HCT116 (cell line): ENCODE results near the gene NKPD1. TPM values are rescaled to one million over a fixed set of nuclear protein-coding genes. Genes with fewer than 3 reads are reported as not detected.

Experiments used
- ATAC-seq: fragments of 200-7000 bp; cut with Tn5 transposase; 2 replicates; pipeline ENCODE4 v1.9.1; 2020; ENCODE audit warnings: mild to moderate bottlenecking, moderate library complexity
- BruUV-seq: library from RNA; stranded (reverse); fragments of 400-500 nt; replicated peaks from 2 replicates; lab custom pipeline; 2021; lab: Mats Ljungman, UMichigan
- CTCF ChIA-PET: fragments of 300-600 bp; sonication (Branson Sonifier 250); formaldehyde crosslinking; loops from one replicate; lab custom pipeline; 2021; ENCODE audit warnings: antibody characterized with exemption; lab: Charles Lee
- POLR2A ChIA-PET: fragments of 300-600, 350-600 bp; sonication (Branson Sonifier 250); formaldehyde crosslinking; loops from one replicate; lab custom pipeline; 2021; ENCODE audit warnings: antibody characterized with exemption; lab: Charles Lee
- RAD21 ChIA-PET, 2 experiments: fragments of 300-600 bp; sonication (Branson Sonifier 250); formaldehyde crosslinking; loops; one replicate each; lab custom pipeline; 2023; ENCODE audit warnings: low total read pairs in 2 of 2; ENCODE audit not compliant: uncharacterized antibody in 2 of 2, unreplicated experiment in 2 of 2, low non-redundant PET in 1 of 2; lab: Charles Lee
- DNase-seq: peaks from one replicate; pipeline ENCODE4 v3.0.0-alpha.2; 2010; ENCODE audit warnings: low read depth, low spot score
- H2AFZ ChIP-seq: fragments of 200-600 bp; shearing (Covaris generic), sonication (generic); 2 replicates; pipeline ENCODE4 v1.6.1; 2017; ENCODE audit warnings: low read depth, mixed run types, mixed read lengths, antibody characterized with exemption, low read length; ENCODE audit not compliant: poor library complexity, severe bottlenecking
- H3K27ac ChIP-seq: 2 replicates; pipeline ENCODE4 v1.5.1; 2012; ENCODE audit warnings: low read depth, low read length
- H3K27me3 ChIP-seq: fragments of 200-600 bp; sonication (generic); 2 replicates; pipeline ENCODE4 v1.6.1; 2016; ENCODE audit warnings: mixed run types, low read length, mixed read lengths; ENCODE audit not compliant: insufficient read depth
- H3K36me3 ChIP-seq, 2 experiments: fragments of 200-500 bp in 1 of 2; fragments of 200-600 bp in 1 of 2; sonication (Bioruptor generic) in 1 of 2; sonication (generic) in 1 of 2; 2 replicates each; pipeline versions ENCODE4 v1.5.1 to v1.6.1; 2014 to 2016; ENCODE audit warnings: low read length in 2 of 2, inconsistent platforms in 1 of 2, mixed read lengths in 1 of 2, mixed run types in 1 of 2; ENCODE audit not compliant: insufficient read depth in 2 of 2, control insufficient read depth in 1 of 2
- H3K4me1 ChIP-seq, 2 experiments: fragments of 200-600 bp in 1 of 2; sonication (generic) in 1 of 2; 2 replicates each; pipeline versions ENCODE4 v1.5.1 to v1.6.1; 2012 to 2017; ENCODE audit warnings: low read length in 2 of 2, inconsistent platforms in 1 of 2, mild to moderate bottlenecking in 1 of 2, mixed read lengths in 1 of 2, mixed run types in 1 of 2, moderate library complexity in 1 of 2; ENCODE audit not compliant: insufficient read depth in 2 of 2, control insufficient read depth in 1 of 2
- H3K4me2 ChIP-seq: fragments of 200-600 bp; sonication (generic); 2 replicates; pipeline ENCODE4 v1.6.1; 2017; ENCODE audit warnings: mixed run types, low read length, mixed read lengths
- H3K4me3 ChIP-seq, 2 experiments: fragments of 200-600 bp in 1 of 2; sonication (generic) in 1 of 2; replicated peaks in 1 of 2; 2 replicates each; pipeline ENCODE4 v1.5.1; 2011 to 2016; ENCODE audit warnings: low read length in 2 of 2, control low read depth in 1 of 2, low read depth in 1 of 2, mild to moderate bottlenecking in 1 of 2, mixed read lengths in 1 of 2, mixed run types in 1 of 2
- H3K79me2 ChIP-seq: fragments of 200-600 bp; sonication (generic); 2 replicates; pipeline ENCODE4 v1.6.1; 2017; ENCODE audit warnings: mild to moderate bottlenecking, mixed run types, low read length, moderate library complexity, mixed read lengths; ENCODE audit not compliant: insufficient read depth
- H3K9ac ChIP-seq: fragments of 200-600 bp; sonication (generic); 2 replicates; pipeline ENCODE4 v1.6.1; 2016; ENCODE audit warnings: low read length, mixed read lengths
- H3K9me2 ChIP-seq: fragments of 200-600 bp; sonication (generic), shearing (Covaris generic); 2 replicates; pipeline ENCODE4 v1.6.1; 2017; ENCODE audit warnings: mixed run types, mild to moderate bottlenecking, moderate library complexity; ENCODE audit not compliant: insufficient read depth
- H3K9me3 ChIP-seq, 2 experiments: fragments of 200-500 bp in 1 of 2; fragments of 200-600 bp in 1 of 2; sonication (Bioruptor generic) in 1 of 2; sonication (generic) in 1 of 2; 2 replicates each; pipeline ENCODE4 v1.6.1; 2014 to 2017; ENCODE audit warnings: low read length in 2 of 2, mixed read lengths in 2 of 2, inconsistent platforms in 1 of 2, low read depth in 1 of 2, mild to moderate bottlenecking in 1 of 2, mixed run types in 1 of 2, moderate library complexity in 1 of 2; ENCODE audit not compliant: control insufficient read depth in 1 of 2, insufficient read depth in 1 of 2
- H4K20me1 ChIP-seq: fragments of 200-600 bp; sonication (generic), shearing (Covaris generic); 2 replicates; pipeline ENCODE4 v1.6.1; 2017; ENCODE audit warnings: mixed run types, mild to moderate bottlenecking, moderate library complexity; ENCODE audit not compliant: insufficient read depth
- CEBPB ChIP-seq: IDR thresholded peaks from 2 replicates; pipeline ENCODE4 v1.6.1; 2012; ENCODE audit warnings: low read depth
- ELF1 ChIP-seq: IDR thresholded peaks from 2 replicates; pipeline ENCODE4 v1.6.1; 2012; ENCODE audit warnings: low read depth, borderline replicate concordance
- EZH2 ChIP-seq: fragments of 200-600 bp; sonication (generic); IDR thresholded peaks from 2 replicates; pipeline ENCODE4 v1.6.1; 2017; ENCODE audit warnings: antibody characterized with exemption, mixed run types
- FOSL1 ChIP-seq: IDR thresholded peaks from 2 replicates; pipeline ENCODE4 v1.6.1; 2012; ENCODE audit warnings: low read depth
- RAD21 ChIP-seq: IDR thresholded peaks from 2 replicates; pipeline ENCODE4 v1.6.1; 2012; ENCODE audit warnings: low read depth, mild to moderate bottlenecking
- SIN3A ChIP-seq: IDR thresholded peaks from 2 replicates; pipeline ENCODE4 v1.6.1; 2012; ENCODE audit warnings: low read depth
- SP1 ChIP-seq: IDR thresholded peaks from 2 replicates; pipeline ENCODE4 v1.6.1; 2012; ENCODE audit warnings: low read depth
- intact Hi-C: fragments of 100-400 bp; cut with micrococcal nuclease; formaldehyde crosslinking; loops from 2 replicates; pipeline ENCODE4 v1.10.0; 2022
- total RNA-seq: library from RNA; stranded (reverse); gene quantifications from one replicate; pipeline ENCODE4 v1.2.1, GENCODE V29; 2021; ENCODE audit not compliant: unreplicated experiment
- TF ChIP-seq, protein P1 (sequence below): IDR thresholded peaks from 2 replicates; pipeline ENCODE4 v1.6.1; 2012

The NKPD1 gene
- total RNA-seq, 1 experiment from 2014 or later: 0.64 TPM

- CTCF ChIA-PET: no interaction called here
- H3K9me2 ChIP-seq: no peaks in the 10 kb centered on the region
- H3K9me3 ChIP-seq: no peaks in the 10 kb centered on the region
- H3K27me3 ChIP-seq: no peaks in the 10 kb centered on the region
- no peak overlapping the region for H3K4me3 ChIP-seq
- POLR2A ChIA-PET: no interaction called here
- ATAC-seq: no peak
- no TSS peak for BruUV-seq
- peaks cover 24 to 54% of the 10 kb centered on the region in 2 experiments for H3K4me1 ChIP-seq
- H4K20me1 ChIP-seq: no peaks in the 10 kb centered on the region
- TF ChIP-seq SIN3A: no peak
- no peak overlapping the region for H2AFZ ChIP-seq
- no peak overlapping the region for H3K27ac ChIP-seq
- no peak overlapping the region for H3K9ac ChIP-seq
- DNase-seq: no peak
- no peaks in the 10 kb centered on the region for H3K79me2 ChIP-seq
- intact Hi-C loops: no loop called here
- H3K4me2 ChIP-seq: no peak overlapping the region
- RAD21 ChIA-PET: no interaction called here
- H3K36me3 ChIP-seq: no peaks in the 10 kb centered on the region
Observed at GRCh38 chr19:45159210-45159970, 1.4 kb downstream of the NKPD1 start.

DNA sequence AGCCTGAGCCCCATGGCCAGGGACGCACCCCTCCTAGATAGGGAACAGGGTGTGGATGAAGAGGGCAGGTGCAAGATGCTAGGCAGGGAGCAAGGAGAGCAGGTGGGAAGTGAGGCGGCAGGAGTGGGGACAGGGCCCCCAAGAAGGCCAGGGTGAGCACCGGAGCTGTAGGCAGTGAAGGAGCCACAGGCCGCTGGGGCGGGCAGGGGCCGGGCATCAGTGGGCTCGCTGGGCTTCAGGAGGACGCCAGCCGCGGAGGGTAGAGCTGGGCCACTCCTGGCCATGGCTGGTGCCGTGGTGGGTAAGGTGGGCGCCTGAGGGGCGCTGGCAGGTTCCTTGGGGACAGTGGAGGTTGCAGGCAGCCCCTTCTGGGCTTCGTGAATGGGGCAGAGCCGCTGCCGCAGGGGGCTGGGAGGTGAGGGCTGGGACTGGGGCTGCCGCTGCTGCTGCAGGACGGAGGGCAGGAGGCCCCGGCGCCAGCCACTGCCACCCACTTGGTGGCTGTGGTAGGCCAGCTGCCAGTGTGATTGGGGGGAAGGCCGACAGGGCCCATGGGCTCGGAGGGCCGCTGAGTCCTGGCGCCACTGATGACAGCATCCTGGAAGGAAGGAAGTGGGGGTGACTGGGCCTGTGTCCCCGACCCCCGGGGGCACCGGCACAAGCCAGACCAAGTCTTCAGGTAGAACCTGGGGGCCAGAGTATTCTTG lies 2.1 kb downstream of the NKPD1 start:
- ChIA-PET POLR2A (no interaction called here), CTCF (no interaction called here), RAD21 (no interaction called here)
- H3K9me2 ChIP-seq: no peaks in the 10 kb centered on the region
- TF ChIP-seq RAD21 (no peak), SP1 (no peak), FOSL1 (no peak), EZH2 (no peak), CEBPB (no peak), SIN3A (no peak), ELF1 (no peak)
- TF ChIP-seq, protein P1, sequence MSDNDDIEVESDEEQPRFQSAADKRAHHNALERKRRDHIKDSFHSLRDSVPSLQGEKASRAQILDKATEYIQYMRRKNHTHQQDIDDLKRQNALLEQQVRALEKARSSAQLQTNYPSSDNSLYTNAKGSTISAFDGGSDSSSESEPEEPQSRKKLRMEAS: no peak
- no peaks in the 10 kb centered on the region for H3K9me3 ChIP-seq
- H3K9ac ChIP-seq: no peak overlapping the region
- H3K27me3 ChIP-seq: no peaks in the 10 kb centered on the region
- BruUV-seq: no TSS peak
- H3K4me2 ChIP-seq: no peak overlapping the region
- no peaks in the 10 kb centered on the region for H3K79me2 ChIP-seq
- H4K20me1 ChIP-seq: no peaks in the 10 kb centered on the region
- DNase-seq: no peak
- H2AFZ ChIP-seq: no peak overlapping the region
- H3K4me3 ChIP-seq: no peak overlapping the region
- no peak overlapping the region for H3K27ac ChIP-seq
- ATAC-seq: no peak
- peaks cover 27 to 54% of the 10 kb centered on the region in 2 experiments for H3K4me1 ChIP-seq
- H3K36me3 ChIP-seq: no peaks in the 10 kb centered on the region
- intact Hi-C loops: no loop called here
